ENCODE results near the gene SLC44A4. TPM values are rescaled to one million over a fixed set of nuclear protein-coding genes. Genes with fewer than 3 reads are reported as not detected.

Gene SLC44A4
- total RNA-seq, 4 donors from 2014 or later, result 0.19 to 0.84 (median 0.38) TPM; not detected in 1

DNA sequence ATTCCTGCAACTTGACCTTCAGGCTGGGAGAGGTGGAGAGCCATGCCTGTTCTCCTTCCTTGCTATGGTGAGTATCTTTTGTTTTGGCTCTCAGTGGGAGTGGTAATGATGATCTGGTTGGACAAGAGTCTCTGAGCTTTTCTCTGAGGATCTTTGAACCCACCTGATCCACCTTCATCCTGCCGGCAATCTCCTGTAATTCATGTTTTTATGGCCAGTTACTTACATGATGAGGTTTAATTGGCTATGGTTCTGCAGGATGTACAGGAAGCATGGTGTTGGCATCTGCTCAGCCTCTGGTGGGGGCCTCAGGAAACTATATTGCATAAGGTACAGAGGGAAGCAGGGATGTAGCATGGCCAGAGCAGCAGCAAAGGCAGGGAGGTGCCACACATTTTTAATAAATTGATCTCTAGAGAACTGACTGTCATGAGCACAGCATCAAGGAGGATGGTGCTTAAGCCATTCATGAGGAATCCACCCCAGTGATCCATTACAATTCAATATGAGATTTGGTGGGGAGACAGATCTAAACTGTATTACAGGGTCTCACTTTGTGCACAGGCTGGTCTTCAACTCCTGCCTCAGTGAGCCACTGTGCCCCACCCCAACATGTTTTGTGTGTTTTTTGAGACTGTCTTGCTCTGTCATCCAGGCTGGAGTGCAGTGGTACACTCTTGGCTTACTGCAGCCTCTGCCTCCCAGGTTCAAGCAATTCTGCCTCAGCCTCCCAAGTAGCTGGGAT lies 41.3 kb downstream of the SLC44A4 start:
- DNase-seq (ENCODE audit: low spot score) (no peak), ATAC-seq (ENCODE audit: low FRiP score) (no peak)
- TF ChIP-seq, protein P1, sequence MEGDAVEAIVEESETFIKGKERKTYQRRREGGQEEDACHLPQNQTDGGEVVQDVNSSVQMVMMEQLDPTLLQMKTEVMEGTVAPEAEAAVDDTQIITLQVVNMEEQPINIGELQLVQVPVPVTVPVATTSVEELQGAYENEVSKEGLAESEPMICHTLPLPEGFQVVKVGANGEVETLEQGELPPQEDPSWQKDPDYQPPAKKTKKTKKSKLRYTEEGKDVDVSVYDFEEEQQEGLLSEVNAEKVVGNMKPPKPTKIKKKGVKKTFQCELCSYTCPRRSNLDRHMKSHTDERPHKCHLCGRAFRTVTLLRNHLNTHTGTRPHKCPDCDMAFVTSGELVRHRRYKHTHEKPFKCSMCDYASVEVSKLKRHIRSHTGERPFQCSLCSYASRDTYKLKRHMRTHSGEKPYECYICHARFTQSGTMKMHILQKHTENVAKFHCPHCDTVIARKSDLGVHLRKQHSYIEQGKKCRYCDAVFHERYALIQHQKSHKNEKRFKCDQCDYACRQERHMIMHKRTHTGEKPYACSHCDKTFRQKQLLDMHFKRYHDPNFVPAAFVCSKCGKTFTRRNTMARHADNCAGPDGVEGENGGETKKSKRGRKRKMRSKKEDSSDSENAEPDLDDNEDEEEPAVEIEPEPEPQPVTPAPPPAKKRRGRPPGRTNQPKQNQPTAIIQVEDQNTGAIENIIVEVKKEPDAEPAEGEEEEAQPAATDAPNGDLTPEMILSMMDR (IDR thresholded peaks at IDR 0.05), result no peak

GRCh38 chr6:31836474-31837368 lies 42.1 kb downstream of the SLC44A4 start:
- DNase-seq (ENCODE audit: low spot score), result no peak
- ATAC-seq (ENCODE audit: low FRiP score), result no peak
- TF ChIP-seq, protein P1 (IDR thresholded peaks at IDR 0.05), result no peak

DNA sequence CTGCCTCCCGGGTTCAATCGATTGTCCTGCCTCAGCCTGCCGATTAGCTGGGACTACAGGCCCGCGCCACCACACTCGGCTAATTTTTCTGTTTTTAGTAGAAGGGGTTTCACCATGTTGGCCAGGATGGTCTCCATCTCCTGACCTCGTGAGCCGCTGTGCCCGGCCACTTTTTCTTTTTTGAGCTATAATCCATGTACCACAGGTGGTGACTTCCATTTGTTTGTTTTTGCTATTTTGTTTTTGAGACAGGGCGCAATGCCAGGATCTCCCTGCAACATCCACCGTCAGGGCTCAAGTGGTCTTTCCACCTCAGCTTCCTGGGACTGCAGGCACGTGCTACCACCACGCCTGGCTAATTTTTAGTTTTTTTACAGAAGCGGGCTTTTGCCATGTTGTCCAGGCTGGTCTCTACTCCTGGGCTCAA lies 42.7 kb downstream of the SLC44A4 start:
- TF ChIP-seq, protein P1 (IDR thresholded peaks at IDR 0.05), result no peak
- no peak for ATAC-seq (ENCODE audit: low FRiP score)
- no peak for DNase-seq (ENCODE audit: low spot score)

DNA sequence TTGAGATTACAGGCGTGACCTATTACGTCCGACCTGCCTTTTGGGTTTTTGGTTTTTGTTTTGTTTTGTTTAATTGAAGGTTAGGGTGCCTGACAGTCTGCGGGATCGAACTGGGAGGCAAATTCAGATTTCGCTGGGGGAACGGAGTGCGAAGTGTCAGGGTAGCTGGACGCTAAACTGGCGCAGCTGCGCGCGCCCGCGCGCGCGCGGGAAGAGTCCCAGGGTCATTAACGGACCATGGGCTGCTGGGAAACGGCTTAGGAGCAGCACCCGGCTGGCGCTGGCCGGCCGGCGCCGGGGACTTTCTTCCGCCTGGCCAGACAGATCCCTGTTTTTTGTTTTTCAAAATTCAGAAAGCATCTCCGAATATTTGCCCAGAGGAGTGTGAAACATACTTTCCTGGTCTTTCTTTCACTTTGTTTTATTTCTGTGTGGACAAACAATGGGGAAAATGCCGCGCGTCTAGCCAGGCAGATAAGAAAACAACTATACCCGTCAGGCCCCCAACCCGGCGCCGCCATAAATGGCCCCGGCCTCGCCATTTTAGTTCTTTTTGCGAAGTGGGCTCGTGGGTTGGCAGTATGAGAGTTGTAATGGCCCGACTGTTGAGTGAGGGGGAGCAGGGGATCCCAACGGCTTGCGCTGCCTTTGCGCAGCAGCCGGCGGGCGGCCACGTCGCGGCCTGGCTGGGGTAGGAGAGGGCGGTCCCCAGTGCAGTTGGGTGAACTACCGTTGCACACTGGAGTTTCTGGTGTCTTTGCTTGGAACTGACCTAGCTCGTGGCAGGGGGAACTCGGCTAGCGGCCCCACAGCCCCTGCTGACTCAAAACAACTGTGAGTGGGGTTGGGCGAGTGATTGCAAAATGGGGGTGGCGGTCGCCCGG lies 44.2 kb downstream of the SLC44A4 start:
- peak; percentile 59 for ATAC-seq (ENCODE audit: low FRiP score)

DNA sequence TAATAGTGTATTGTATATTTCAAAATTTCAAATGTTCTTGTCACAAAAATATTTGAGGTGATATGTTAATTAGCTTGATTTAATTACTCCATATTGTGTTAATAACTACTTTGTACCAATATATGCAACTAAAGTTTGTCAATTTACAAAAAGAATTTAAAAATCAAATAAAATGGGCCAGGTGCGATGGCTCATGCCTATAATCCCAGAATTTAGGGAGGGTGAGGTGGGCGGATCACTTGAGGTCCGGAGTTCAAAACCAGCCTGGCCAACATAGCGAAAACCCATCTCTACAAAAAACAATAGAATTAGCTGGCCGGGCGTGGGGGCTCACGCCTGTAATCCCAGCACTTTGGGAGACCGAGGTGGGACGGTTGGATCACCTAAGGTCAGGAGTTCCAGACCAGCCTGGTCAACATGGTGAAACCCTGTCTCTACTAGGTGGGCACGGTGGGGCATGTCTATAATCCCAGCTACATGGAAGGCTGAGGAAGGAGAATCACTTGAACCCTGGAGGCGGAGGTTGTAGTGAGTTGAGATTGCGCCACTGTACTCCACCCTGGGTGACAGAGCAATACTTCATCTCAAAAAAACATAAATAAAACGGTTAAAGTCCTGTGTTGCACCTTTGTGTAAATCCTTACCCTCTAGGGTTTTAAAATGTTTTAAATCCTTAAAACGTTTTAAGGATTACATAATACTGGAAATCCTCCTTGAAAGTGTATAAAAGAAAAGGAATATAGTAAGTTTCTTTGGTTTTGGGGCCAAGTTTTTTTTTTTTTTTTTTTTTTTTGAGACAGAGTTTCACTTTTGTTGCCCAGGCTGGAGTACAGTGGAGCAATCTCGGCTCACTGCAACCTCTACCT lies 47.2 kb downstream of the SLC44A4 start:
- ATAC-seq (ENCODE audit: low FRiP score) (no peak), DNase-seq (ENCODE audit: low spot score) (no peak)
- TF ChIP-seq, protein P1 (IDR thresholded peaks at IDR 0.05), result no peak

More for the DNA sequence above, 44.2 kb downstream of the SLC44A4 start:
- no peak for DNase-seq (ENCODE audit: low spot score)
- TF ChIP-seq, protein P1 (IDR thresholded peaks at IDR 0.05), result no peak

DNA sequence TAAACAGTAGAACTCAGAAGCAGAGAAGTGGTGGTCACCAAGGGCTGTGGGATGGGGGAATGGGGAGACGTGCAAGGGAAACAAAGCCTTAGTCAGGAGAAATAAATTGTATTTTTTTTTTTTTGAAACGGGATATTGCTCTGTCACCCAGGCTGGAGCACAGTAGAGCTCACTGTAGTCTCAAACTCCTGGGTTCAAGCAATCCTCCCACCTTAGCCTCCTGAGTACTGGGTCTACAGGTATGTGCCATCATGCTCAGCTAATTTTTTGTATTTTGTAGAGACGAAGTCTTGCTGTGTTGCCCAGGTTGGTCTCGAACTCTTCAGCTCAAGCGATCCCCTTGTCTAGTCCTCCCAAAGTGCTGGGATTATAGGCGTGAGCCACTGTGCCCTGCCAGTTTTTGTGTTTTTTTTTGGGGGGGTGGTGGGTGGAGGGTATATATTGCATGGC lies 47.9 kb downstream of the SLC44A4 start:
- no peak for DNase-seq (ENCODE audit: low spot score)

More for the DNA sequence above, 47.9 kb downstream of the SLC44A4 start:
- TF ChIP-seq, protein P1 (IDR thresholded peaks at IDR 0.05), result no peak
- no peak for ATAC-seq (ENCODE audit: low FRiP score)
